ENCODE results near the gene RASD2. TPM values are rescaled to one million over a fixed set of nuclear protein-coding genes. Genes with fewer than 3 reads are reported as not detected.

RASD2 gene
- total RNA-seq, 1 donor from 2014 or later = 9.4 TPM

GRCh38 chr22:35592418-35592967 lies 51.9 kb downstream of the RASD2 start:
- DNase-seq (peak; percentile 66), ATAC-seq (ENCODE audit: poor library complexity) (peak; percentile 51)
- intact Hi-C loops (cut with DNase I) = no loop called here

DNA sequence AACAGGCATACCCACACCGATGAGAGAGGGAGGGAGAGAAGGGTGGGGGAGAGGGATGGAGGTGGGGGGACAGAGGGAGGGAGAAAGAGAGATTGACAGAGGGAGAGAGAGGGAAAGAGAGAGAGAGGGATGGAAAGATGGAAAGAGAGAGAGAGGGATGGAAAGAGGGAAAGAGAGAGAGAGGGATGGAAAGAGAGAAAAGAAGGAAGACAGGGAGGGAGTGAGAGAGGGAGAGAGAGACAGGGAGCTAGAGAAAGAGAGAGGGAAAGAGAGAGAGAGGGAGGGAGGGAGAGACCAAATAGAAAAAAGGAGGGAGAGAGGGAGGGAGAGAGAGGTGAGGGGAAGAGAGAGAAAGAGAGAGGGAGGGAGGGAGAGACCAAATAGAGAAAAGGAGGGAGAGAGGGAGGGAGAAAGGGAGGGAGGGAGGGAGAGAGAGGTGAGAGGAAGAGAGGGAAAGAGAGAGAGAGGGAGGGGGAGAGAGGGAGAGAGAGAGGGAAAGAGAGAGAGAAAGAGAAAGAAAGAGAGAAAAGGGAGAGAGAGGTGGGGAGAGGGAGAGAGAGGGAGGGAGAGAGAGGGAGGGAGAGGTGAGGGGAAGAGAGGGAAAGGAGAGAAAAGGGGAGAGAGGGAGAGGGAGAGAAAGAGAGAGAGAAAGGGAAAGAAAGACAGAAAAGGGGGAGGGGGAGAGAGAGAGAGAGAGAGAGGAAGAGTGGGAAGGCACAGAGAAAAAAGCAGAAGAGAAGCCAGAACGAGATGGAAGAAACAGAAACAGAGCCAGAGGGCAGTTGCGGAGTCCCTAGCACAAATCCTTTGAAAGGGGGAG lies 52.6 kb downstream of the RASD2 start:
- no peak for ATAC-seq (ENCODE audit: poor library complexity)
- no peak for DNase-seq
- intact Hi-C loops (cut with DNase I) = no loop called here

- DNase-seq (no peak), ATAC-seq (ENCODE audit: poor library complexity) (no peak)
- intact Hi-C loops (cut with DNase I) = no loop called here
These were observed 53.4 kb downstream of the RASD2 start for GRCh38 chr22:35593891-35594470.

DNA sequence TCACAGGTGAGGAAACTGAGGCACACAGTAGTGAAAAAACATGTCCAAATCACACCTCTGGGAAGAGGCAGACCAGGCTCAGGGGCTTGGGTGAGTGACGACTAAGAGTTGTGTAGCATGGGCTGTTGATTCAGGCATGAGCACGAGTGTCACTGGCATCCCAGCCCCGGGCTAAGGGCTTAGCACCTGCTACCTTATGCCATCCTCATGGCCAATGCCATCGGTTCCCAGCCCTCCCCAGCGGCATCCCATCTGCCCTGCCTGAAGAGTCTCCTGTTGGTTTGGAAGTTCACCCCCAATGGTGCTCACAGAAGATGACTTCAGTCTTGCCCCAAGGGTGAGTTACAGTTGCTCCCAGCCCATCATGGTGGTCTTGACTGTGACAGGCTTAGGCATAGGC lies 54.1 kb downstream of the RASD2 start:
- DNase-seq = no peak
- intact Hi-C loops (cut with DNase I) = no loop called here
- no peak for ATAC-seq (ENCODE audit: poor library complexity)

DNA sequence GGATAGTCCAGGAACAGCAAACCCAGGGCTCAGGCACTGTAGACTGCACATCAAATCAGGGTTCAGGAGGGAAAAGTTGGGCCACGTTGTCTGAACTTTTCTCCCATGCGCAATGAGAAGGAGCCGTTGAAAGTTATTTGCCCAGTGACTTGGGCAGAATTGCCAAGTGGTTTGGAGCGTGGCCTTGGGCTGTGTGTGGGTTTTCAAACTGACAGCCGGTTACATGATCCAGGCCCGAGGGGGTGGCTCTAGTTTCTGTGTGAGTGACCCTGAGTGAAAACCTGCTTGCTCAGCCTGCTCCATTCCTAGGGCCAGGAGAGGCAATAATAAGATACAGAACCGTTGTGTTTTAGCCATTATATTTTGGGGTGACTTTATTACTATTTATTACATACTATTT lies 56.2 kb downstream of the RASD2 start:
- ATAC-seq (ENCODE audit: poor library complexity) (peak; percentile 80), DNase-seq (peak; percentile 86)
- intact Hi-C loops (cut with DNase I) = no loop called here

DNA sequence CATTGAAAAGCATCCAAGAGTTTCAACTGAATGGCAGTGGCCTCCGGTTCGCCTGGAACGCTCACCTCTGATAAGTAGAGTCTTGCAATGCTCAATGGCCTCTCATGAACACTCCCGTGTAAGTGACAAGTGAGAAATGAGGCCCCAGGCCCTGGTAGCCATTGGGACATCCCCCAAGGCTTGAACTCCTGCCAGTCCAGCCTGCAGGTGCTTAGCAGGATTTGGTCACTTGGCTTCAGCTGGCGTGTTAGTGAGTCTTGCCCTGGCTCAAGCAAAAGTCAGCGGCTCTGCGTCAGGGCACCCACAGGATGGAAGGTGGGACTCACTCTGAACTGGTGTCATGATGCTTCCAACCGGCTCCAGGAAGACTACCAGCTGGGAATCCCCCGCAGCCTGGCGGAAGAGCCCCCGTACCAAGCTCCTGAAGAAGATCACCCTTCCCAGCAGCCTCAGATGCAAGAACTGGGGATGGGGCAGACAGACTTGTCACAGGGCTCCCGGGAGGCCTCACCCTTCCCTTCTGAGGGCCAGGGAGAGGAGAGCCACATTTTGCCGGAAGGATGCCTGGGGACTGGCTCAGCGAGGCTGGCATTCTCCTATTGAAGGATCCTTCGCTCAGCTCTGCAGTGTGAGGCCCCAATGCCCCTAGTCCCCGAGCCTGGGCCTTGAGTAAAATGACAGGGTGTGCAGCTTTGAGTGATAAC lies 57.2 kb downstream of the RASD2 start:
- ATAC-seq (ENCODE audit: poor library complexity) (peak; percentile 57), DNase-seq (peak; percentile 64)
- intact Hi-C loops (cut with DNase I) = no loop called here

GRCh38 chr22:35598396-35598710 lies 57.7 kb downstream of the RASD2 start:
- ATAC-seq (ENCODE audit: poor library complexity) = no peak
- intact Hi-C loops (cut with DNase I) = no loop called here

GRCh38 chr22:35599364-35599763 lies 58.7 kb downstream of the RASD2 start:
- intact Hi-C loops (cut with DNase I) = no loop called here
- ATAC-seq (ENCODE audit: poor library complexity) (no peak), DNase-seq (no peak)

More at GRCh38 chr22:35598396-35598710, 57.7 kb downstream of the RASD2 start:
- no peak for DNase-seq

DNA sequence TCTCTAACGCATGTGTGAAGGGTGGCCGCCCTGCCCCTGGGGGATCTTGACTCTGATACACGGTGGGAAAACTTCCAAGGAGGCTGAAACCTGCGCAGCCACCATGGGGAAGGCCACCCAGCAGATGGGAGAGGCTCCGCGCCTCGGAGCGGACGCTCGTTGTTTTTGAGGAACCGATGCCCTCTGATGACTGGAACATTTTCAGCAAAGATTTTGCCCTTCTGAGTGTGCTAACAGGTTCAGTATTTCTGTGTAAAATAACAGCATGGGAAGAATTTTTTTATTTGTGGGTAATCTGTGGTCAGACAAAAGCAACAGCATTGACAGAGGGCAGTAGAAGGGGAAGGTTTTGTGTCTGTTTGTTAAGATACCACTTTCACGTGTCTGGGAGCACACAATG lies 59.8 kb downstream of the RASD2 start:
- intact Hi-C loops (cut with DNase I) = no loop called here
- ATAC-seq (ENCODE audit: poor library complexity) (no peak), DNase-seq (peak; percentile 64)

GRCh38 chr22:35601013-35601580 lies 60.5 kb downstream of the RASD2 start:
- DNase-seq (no peak), ATAC-seq (ENCODE audit: poor library complexity) (no peak)
- intact Hi-C loops (cut with DNase I) = no loop called here

DNA sequence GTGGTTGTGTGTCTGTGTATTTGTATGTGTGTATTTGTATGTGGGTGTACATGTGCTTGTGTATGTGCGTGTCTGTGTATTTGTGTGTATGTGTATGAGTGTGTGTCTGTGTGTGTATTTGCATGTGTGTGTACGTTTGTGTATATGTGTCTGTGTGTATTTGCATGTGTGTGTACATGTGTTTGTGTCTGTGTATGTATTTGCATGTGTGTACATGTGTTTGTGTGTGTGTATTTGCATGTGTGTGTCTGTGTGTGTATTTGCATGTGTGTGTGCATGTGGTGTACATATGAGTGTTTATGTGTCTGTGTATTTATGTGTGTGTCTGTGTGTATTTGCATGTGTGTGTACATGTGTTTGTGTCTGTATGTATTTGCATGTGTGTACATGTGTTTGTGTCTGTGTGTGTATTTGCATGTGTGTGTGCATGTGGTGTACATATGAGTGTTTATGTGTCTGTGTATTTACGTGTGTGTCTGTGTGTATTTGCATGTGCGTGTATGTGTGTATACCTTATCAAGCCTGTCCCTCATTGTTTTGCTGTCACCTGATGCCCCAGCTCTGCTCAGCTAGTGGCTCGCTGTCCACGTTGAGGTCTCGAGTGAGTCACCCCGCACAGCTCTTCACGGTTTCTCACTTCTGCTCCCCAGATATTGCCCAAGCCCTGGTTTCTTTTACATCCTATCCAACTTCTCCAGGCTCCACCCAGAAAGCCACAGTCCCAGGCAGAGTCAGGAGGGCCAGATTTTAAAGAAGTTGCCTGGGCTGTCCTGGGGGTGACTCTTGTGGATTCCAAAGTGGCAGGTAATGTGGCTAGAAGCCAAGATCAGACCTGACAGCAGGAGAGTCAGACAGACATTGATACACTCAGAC lies 61.3 kb downstream of the RASD2 start:
- DNase-seq (no peak), ATAC-seq (ENCODE audit: poor library complexity) (no peak)

More for the DNA sequence above, 61.3 kb downstream of the RASD2 start:
- intact Hi-C loops (cut with DNase I) = no loop called here

Other genes starting within 250 kb of the RASD2 start
- gene TOM1, start 240.9 kb upstream of the RASD2 start, total RNA-seq = 68.6 TPM
- 4.8 TPM for gene HMOX1, start 159.7 kb upstream of the RASD2 start, total RNA-seq
- 10.2 TPM for gene MCM5, start 140.7 kb upstream of the RASD2 start, total RNA-seq
- 19,506 TPM for gene MB, start 76.5 kb downstream of the RASD2 start, total RNA-seq
- gene APOL6, start 107.6 kb downstream of the RASD2 start, total RNA-seq = 4.7 TPM
- not detected for gene APOL5, start 177.0 kb downstream of the RASD2 start, total RNA-seq

All from Right ventricle myocardium superior (tissue), 1 donor.